Activated CD8-positive, alpha-beta memory T cell treated with anti-CD3 and anti-CD28 coated beads for 48 hours (primary cell): Measurements from ENCODE around the gene CACNA2D1.

Experiments used
- DNase-seq, 3 experiments: peaks; one replicate each; pipeline ENCODE4 v3.0.0-alpha.2; 2020; ENCODE audit warnings: low read depth in 2 of 3, low spot score in 2 of 3

Gene CACNA2D1

DNA sequence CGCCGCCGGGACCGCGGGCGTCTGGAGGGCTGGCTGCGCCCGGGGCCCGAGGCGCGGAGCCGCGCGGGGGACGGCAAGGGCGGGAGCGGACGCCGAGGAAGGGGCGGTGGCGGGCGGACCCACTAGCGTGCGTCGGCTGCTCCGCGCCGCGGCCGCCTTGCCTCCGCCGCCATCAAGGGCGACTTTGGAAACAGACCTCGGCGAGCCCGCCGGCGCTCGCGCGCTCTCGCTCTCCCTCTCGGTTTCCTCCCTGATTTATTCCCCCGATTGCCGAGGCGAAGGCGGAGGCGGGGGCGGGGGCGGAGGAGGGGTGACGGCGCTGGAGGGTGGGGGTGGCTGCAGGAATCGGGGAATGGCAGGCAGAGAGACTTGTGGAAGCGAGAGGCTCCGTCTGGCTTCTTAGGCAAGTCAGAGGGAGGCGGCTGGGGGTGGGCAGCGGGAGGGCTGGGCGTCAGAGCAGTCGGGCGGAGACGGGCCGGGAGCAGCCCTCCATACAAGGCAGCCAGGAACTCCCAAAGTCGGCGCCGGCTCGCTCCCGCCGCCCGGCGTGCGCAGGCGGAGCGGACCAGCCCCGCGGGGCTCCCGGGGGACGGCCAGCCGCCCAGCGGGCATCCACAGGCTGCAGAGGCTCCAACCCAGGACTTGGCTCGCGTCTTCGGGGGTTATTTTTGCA, at the start of gene CACNA2D1:
TSS of gene CACNA2D1 (minus strand) at position 231 of the 673 bp plus-strand sequence.
- DNase-seq: no peak

- DNase-seq: no peak
Observed at GRCh38 chr7:82481499-82482097, 38.0 kb upstream of the CACNA2D1 start.

- no peak for DNase-seq
Observed at GRCh38 chr7:82477733-82478515, 34.3 kb upstream of the CACNA2D1 start.

DNA sequence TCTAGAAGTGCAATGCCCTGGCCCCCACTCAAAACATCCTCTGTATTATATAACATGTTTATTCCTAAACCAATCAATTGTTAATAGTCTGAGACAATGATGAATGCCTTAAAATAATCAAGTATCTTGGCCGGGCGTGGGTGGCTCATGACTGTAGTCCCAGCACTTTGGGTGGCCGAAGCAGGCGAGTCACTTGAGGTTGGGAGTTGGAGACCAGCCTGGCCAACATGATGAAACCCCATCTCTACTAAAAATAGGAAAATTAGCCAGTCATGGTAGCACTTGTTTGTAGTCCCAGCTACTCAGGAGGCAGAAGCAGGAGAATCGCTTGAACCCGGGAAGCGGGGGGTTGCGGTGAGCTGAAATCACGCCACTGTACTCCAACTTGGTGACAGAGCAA, 29.4 kb upstream of the CACNA2D1 start:
- DNase-seq: no peak

- DNase-seq: no peak
Observed at GRCh38 chr7:82471351-82472020, 27.9 kb upstream of the CACNA2D1 start.

- no peak for DNase-seq
Observed at GRCh38 chr7:82469207-82469606, 25.6 kb upstream of the CACNA2D1 start.

- no peak for DNase-seq
Observed at GRCh38 chr7:82468435-82468834, 24.9 kb upstream of the CACNA2D1 start.

DNA sequence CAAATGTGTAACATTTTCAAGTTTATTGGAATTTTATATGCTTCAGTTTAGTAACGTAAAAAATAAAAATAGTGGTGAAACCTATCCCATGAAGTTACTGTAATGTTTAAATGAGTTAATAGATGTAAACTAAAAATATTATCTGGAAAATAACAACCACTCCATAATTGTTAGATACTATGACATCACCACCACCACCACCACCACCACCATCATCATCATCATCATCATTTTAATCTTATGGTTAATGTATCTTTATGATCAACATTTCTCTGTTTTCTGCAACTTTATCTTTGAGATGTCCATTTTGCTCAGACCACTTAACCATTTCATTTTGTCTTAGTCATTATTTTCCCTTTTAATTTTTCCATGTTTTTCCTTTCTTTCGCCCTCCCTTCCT, 23.4 kb upstream of the CACNA2D1 start:
- DNase-seq: no peak

- no peak for DNase-seq
Observed at GRCh38 chr7:82464372-82464771, 20.8 kb upstream of the CACNA2D1 start.

- no peak for DNase-seq
Observed at GRCh38 chr7:82455295-82455694, 11.7 kb upstream of the CACNA2D1 start.

DNA sequence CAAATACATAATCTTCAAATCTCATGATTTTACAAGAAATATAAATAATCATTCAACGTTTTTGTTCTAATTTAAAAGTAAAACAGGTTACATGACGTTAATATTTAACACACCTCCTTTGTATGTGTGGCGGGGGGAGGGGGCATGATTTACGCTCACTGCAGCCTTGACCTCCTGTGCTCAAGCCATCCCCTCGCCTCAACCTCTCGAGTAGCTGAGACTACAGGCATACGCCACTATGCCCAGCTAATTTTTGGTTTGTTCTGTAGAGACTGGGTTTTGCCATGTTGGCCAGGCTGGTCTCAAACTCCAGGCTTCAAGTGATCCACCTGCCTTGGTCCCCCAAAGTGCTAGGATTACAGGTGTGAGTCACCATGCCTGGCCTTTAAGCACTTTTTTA, 7.2 kb upstream of the CACNA2D1 start:
- DNase-seq: no peak

DNA sequence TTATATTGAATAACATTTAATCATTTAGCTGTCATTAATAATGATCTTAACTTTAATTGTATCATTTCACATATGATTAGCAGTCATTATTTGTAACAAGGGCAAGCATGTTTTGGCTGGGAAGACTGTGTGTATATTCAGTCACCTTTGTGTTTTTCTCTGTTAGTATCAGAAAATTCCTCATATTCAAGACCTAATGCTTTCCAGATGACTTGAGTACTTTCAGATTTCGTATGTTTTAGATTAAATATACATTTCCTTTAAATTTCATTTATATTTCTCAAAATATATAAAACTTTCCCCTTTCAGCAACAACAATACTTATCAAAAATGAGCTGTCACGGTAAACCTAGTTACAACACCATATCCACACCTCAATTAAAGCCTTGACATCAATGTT, 6.3 kb upstream of the CACNA2D1 start:
- no peak for DNase-seq

- DNase-seq: no peak
Observed at GRCh38 chr7:82446897-82447296, 3.3 kb upstream of the CACNA2D1 start.

DNA sequence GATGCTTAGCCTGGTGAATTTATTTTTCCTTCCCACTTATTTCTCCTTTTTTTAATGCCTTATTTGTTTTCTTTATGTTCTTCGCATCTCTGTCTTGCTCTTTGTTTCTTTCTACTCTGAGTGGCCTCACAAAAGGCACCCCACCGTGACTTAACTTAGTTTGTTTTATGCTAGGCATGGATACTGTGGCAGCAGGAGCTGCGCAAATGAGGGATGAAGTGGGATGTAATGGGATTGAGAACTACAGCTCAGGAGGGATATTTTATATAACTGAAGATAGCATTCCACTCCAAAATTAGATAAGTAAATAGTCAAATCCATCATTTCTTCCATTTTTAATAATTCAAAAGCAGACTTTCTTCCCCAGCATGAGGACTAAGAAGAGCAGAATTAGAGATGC, 1.7 kb upstream of the CACNA2D1 start:
- DNase-seq: no peak

- DNase-seq: no peak
Observed at GRCh38 chr7:82444220-82444909, 788 bp upstream of the CACNA2D1 start.

DNA sequence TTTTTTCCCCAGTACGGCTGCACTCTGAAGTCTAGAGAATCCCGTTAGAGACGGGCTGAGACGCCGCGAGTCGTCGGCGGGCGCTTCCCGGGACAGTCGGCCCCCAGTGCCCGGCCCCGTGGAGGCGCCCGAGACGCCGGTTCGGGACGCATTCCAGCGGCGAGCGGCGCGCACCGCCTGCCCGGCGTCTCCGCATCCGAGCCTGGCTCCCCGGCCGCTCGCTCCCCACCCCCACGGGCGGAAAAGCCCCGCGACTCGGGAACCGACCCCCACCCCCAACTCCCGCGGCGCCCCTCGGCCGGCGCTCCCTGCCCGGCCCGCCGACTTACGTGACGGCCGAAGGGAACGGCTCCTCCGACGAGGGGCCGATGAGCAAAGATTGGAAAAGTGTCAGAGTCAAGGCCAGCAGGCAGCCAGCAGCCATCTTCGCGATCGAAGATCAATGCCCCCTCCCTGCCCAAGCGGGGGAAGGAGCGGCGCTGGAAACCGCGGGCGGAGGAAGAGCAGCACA, 486 bp downstream of the CACNA2D1 start:
- no peak for DNase-seq

- no peak for DNase-seq
Observed at GRCh38 chr7:82442492-82443035, 1.0 kb downstream of the CACNA2D1 start.

- no peak for DNase-seq
Observed at GRCh38 chr7:82441669-82442478, 1.7 kb downstream of the CACNA2D1 start.

DNA sequence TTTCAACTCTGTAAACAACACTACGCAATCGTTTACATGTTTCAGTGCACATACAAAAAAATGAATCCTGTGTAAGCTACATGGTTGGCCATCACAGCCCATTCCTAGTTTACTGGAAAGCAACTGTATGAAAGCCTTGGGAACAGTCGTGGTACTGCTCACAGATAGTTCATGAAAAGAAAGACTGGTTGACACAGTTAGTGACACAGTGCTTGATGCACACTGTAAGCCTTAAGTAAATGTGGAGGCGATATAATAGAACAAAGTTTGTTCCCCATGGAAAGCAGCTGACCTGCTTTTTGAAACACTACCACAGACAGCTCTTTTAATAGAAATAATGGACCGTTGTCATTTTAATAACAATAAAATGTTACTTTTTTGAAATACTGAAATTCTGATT, 5.1 kb downstream of the CACNA2D1 start:
- DNase-seq: no peak

GRCh38 chr7:82435769-82436168, 7.8 kb downstream of the CACNA2D1 start:
- no peak for DNase-seq
